COLO829 (cell line): ENCODE data around the gene AP4M1.

ENCODE experiments used
- DNase-seq: peaks from one replicate; pipeline ENCODE4 v3.0.0; 2012; ENCODE audit warnings: low spot score

The AP4M1 gene

DNA sequence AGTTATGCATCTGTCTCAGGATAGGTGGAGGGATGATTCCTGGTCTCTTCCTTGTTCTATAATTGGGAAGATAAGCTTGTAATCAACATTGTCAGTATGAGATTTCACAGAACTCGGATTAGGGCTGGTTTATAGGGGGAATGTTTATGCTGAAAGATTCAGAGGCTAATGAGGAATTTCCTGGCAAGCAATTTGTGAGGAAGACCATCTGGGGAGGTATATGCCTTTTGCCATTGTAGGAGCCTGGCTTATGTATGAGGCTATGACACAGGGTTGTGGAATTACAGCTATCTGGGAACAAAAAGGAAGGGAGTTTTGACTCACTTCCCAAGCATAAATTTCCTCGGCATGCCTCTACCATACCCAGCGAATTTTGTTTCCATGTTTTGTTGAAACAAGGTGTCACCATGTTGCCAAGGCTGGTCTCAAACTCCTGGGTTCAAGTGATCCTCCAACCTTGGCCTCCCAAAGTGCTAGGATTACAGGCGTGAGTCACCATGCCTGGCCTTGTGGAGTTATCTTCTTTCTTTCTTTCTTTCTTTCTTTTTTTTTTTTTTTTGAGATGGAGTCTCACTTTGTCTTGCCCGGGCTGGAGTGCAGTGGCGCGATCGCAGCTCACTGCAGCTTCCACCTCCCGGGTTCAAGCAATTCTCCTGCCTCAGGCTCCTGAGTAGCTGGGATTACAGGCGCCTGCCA lies 14.2 kb upstream of the AP4M1 start:
- no peak for DNase-seq

DNA sequence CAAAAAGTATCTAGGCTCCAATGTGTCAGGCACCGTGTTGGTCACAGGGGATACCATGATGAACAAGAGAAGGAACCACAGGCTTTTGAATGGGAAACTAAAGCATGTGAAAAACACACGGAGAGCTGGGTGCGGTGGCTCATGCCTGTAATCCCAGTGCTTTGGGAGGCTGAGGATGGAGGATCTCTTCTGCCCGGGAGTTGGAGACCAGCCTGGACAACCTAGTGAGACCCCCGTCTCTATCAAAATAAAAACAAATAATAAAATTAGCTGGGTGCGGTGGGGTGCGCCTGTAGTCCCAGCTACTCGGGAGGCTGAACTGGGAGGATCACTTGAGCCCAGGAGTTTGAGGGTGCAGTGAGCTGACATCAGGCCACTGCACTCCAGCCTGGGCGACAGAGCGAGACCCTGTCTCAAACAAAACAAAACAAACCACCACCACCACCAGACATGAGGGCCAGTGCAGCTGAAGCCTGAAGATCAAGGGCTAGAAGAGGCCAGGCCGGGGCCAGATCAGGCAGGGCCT lies 13.3 kb upstream of the AP4M1 start:
- DNase-seq, result no peak

DNA sequence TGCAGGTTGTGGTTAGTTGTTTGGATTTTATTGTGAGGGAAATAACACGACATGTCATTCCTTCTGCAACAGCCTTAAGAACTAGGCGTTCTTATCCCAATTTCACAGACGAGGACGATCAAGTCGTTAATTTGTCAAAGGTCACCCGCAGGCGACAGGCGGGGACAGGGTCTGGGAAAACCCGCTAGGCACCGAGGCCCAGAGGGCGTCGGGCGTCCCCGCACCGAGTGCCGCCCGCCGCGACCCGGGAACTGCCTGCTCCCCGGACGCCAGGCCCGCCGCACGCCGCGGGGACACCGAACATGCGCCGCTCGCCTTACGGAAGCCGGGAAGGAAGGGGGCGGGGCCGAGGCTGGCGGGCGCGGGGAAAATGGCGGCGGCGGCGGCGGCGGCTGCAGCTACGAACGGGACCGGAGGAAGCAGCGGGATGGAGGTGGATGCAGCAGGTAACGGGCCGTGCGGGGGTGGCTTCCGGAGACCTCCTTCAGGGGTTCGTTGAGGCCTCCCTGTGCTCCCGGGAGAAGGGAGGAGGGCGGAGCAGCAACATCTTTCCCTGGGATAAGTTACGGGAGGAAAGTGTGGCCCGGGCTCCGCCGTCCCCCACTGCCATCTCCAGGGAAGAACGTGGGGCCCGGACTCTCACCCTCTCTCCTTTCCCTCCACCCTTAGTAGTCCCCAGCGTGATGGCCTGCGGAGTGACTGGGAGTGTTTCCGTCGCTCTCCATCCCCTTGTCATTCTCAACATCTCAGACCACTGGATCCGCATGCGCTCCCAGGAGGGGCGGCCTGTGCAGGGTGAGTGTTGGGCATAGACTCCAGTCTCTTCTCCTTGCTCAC lies 12.6 kb upstream of the AP4M1 start, which contains the start of gene COPS6:
Gene COPS6, plus strand, starts transcription at position 349 of the 837 bp plus-strand sequence. Its CDS starts 22 bp downstream, at position 371.
- DNase-seq, result peak; percentile 81

DNA sequence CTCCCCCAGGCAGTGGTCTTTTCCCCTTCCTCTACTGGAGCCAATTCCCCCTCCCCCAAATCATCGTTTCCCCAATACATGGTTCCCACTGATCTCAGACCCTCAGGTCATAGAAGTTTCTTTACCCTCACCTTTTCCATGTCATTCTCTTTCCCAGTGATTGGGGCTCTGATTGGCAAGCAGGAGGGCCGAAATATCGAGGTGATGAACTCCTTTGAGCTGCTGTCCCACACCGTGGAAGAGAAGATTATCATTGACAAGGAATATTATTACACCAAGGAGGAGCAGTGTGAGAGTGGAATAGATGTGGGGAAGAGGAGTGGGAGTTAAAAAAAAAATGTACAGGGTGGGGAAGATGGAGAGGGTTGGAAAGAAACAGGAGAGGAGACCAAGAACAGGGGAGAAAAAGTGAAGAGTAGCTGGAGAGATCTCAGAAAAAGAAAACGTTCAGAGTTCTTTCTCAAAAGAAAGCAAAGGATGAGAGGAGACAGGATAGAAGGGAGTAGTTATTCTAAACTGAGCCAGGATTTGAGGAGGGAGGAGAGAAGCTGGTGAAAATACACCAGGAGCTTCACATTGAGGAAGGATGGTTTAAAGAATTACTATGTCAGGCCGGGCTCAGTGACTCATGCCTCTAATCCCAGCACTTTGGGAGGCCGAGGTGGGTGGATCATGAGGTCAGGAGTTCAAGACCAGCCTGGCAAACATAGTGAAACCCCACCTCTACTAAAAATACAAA lies 11.8 kb upstream of the AP4M1 start:
- no peak for DNase-seq

DNA sequence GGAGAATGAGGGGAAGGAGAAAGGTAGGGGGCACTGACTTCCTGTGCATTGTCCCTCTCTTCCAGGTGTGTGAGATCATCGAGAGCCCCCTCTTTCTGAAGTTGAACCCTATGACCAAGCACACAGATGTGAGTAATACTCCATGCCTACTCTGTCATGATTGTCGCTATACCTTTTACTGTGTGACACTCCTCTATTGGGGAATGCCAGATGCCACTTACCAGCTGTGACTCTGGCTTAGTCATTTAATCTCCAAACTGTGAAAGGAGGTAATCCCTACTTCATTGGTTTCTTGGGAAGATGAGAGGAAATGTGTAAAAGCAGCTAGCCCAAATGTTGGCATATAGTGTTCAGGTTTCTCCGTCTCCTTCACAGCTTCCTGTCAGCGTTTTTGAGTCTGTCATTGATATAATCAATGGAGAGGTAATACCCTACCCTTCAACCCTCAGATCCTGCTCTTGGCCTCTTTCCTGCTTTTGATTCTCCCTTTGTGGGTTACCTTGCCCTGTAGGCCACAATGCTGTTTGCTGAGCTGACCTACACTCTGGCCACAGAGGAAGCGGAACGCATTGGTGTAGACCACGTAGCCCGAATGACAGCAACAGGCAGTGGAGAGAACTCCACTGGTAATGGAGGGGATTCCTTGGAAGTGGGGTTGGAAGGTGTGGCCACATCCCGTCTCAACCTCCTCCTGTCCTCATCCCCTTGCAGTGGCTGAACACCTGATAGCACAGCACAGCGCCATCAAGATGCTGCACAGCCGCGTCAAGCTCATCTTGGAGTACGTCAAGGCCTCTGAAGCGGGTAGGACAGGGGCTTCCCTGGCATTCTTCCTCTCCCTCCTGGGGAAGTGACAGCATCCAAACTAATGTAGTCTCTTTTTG lies 10.7 kb upstream of the AP4M1 start:
- no peak for DNase-seq

DNA sequence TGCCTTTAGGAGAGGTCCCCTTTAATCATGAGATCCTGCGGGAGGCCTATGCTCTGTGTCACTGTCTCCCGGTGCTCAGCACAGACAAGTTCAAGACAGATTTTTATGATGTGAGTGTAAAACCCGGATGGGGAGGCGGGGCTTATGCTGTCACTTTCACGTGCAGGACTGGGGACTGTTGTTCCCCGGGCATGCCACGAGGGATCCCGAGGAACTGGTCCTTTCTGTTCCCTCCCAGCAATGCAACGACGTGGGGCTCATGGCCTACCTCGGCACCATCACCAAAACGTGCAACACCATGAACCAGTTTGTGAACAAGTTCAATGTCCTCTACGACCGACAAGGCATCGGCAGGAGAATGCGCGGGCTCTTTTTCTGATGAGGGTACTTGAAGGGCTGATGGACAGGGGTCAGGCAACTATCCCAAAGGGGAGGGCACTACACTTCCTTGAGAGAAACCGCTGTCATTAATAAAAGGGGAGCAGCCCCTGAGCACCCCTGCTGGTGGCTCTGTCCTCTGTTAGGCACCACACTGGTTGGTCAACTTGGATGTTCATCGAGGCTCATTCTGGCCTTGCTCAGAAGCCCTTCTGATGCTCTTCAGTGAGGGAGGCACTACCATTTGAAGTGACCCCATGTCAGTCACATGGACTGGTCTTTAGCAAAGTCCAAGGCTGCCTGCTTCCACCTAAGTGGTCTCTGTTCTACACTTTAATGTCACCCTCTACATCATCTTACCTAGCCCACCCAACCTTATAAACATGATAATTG lies 9.8 kb upstream of the AP4M1 start:
- no peak for DNase-seq

DNA sequence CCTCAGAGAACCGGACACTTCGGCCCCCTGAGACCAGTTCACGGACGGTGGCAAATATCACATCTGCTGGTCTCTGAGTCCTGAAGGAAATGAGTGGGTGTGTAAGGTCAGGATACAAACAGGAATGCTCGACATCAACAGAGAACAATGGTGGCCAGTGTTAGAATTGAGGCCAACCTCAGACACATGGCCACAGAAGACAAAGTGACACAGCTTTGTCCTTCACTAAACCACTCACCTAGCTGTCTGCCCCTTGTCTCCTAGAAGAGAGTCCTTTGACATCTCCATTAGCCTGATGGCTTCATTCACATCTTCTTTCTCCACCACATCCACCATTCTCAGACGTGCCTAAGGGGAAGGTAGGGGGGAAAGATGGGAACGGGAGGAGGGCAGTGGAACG lies 8.4 kb upstream of the AP4M1 start:
- DNase-seq, result peak; percentile 75

DNA sequence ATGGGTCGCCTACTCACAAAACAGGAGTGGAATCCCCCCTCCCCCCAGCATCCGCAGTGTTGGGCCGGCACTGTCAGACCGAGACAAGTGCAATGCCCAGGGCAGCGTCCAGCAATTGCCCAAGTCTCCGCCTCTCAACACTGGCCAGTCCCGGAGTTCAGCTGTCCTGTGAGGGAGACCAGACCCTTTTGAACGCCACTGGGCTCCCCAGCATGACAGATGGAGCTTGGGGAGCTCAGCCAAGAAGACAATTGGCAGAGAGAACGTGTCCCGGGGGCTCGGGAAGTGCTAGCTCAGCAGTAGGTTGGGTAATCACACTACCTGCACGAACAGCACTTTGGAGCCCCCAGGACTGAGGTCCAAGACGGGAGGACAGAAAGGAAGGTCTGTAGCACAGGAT lies 7.9 kb upstream of the AP4M1 start:
- no peak for DNase-seq

DNA sequence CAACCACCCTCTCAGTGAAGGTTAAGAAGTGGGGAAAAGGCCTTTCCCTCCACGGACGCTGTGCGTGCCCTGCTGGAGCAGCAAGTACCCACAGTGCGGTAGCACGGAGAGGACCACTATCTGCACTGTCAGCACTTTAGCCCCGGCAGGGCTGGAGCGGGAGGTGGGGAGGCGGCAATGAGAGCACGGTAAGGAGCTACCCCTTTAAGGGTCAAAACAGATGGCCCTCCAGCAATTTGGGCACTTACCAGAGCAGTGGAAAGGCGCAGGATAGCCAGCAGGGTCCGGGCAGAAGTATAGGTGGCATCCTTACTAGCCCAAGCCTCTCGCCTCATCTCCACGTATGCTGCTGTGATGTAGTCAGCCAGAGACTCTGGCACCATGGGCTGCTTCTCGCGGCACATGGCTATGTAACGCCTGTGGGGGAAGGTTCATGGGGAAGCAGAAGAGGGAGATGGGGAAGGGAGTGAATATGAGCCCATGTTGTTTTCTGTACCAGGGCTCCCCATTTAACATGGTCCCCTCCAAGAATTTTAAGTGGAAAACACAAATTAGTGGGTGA lies 7.4 kb upstream of the AP4M1 start:
- no peak for DNase-seq

DNA sequence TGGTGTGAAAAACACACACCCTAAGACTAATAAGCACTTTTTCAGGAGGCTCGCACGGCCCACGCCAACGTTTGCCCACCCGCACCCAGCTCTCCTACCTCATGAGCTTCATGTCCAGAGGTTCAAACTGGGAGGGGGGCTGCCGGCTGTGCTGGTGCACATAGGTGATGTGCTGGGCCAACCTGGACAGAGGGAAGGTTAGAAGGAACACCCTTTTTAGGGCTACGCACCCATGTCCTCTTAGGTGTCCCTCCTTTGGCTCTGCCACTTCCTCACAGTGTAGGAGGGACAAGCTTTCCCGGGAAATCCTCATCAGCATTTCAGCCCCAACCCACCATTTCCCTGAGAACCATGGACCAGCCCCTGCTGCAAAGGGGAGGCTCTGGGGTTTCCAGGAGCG lies 6.2 kb upstream of the AP4M1 start:
- no peak for DNase-seq

DNA sequence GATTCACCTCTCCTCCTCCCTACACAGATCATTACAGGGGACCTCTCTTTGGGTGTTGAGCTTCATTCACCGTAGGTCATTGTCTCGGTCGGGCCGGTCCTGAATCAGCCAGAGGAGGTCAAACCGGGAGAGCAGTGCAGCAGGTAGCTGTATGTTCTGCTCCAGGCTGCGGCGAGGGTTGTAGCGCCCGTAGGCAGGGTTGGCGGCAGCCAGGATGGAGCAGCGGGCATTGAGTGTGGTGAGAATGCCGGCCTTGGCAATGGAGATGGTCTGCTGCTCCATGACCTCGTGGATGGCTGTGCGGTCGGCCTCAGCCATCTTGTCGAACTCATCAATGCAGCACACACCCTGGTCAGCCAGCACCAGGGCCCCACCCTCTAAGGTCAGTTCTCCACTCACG lies 5.7 kb upstream of the AP4M1 start:
- no peak for DNase-seq

DNA sequence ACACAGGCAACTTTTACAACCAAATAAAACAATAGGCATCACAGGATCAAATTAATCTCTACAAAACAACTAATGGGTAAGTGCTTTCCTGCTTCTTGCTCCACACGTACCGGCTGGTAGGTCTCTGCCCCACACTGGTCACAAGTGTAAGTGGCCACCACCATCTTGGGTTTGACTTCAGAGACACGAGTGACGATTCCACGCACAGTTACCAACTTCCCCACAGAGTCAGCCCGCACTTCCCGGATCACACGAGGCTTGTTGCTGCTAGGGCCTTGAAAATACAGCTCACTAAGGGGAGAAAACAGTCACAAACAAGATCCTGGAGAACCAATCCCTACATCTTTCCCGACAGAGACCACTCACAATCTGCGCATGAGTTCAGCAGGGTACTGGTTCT lies 2.5 kb upstream of the AP4M1 start:
- no peak for DNase-seq

DNA sequence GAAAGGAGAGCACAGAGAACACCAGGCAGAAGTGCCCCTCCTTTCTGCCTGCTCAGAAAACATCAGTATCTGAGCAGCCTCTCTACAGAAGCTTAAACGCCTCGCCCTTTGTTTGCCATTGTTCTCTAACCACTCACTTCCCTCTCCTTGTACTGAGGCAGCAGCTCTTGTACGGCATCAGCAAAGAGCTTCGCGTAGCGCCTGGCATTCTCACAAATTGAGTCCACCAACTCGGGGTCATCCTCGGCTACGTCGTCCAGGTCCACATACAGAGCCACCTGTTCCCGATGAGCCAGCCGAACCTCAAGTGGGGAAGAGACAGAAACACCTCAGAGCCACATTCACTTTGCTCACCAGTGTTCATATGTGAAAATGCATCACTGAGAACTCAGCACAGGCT lies 2.0 kb upstream of the AP4M1 start:
- DNase-seq, result no peak

DNA sequence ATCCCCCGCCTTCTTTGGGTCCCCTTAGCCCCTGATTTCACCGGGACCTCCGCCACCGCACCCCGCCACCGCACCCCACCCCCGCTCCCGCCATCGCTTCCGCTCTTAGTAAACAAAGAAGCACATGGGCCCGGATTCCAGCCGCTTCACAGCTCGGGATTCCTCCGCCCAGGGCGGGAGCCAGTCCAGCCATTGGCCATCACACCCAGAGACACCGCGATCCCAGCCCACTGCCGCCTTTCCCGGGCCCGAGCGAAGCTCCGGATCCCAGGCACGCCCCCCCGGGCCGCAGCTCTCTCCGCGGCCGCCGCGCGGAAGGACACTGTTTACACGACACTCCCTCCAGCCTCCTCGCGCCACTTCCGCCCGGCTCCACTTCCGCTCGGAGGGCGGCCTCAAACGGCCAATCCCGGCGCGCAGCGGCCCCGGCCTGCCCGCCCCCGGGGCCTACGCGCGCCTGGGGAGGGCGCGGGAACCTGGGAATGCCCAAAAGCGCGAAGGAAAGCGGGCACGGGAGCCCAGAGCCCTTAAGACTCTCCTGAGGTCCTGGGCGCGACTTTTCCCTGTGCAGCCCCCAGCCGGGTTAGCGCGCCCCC lies 925 bp upstream of the AP4M1 start:
- DNase-seq, result peak; percentile 96

DNA sequence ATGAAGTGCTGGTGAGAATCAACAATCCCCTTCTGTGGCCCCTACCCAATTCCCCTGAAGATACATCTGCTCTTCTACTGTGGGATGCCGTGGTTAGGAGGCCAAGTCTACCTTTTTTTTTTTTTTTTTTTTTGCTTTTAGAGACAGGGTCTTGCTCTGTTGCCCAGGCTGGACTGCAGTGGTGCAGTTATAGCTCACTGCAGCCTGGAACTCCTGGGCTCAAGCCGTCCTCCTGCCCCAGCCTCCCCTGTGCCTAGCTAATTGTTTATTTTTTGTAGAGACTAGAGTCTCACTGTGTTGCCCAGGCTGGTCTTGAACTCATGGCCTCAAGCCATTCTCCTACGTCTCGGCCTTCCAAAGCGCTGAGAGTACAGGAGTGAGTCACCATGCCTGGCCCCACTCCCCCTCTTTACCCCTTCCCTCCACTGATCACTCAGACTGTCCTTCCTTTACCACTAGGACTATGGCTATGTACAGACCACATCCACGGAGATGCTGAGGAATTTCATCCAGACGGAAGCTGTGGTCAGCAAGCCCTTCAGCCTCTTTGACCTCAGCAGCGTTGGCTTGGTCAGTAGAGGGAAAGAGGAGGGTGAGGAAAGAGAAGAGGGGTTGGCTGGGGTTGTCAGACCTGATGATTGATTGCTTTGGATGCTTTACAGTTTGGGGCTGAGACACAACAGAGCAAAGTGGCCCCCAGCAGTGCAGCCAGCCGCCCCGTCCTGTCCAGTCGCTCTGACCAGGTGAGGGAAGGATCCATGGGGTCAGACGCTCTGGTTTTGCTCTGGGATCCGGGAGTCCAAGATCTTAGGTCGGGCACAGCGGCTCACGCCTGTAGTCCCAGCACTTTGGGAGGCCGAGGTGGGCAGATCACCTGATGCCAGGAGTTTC lies 1.8 kb downstream of the AP4M1 start:
- no peak for DNase-seq

DNA sequence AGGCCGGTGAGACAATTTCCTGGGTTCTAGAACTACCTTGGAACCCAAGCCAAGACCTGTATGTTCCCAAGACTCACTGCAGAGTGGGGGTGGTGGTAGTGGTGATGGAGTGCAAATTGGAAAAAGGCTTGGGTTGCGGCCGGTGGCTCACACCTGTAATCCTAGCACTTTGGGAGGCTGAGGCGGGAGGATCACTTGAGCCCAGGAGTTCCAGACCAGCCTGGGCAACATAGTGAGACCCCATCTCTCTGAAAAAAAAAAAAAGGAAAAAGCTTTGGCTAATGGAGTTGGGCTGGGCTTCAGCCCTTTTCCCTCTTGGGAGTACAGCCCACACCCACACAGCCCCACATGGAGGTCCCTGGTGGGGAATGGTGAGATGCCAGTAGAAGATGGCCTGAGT lies 4.1 kb downstream of the AP4M1 start:
- no peak for DNase-seq

DNA sequence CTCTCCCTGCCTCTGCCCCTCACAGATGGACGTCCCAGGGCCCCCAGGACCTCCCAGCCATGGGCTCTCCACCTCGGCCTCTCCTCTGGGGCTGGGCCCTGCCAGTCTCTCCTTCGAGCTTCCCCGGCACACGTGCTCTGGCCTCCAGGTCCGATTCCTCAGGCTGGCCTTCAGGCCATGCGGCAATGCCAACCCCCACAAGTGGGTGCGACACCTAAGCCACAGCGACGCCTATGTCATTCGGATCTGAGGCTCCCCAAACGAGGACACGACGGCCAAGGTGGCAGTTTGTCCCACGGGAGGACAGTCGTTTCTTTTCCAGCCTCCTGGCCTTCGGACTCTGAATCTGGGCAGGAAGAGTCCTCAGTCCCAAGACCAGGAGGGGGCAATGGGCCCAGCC lies 5.2 kb downstream of the AP4M1 start:
- no peak for DNase-seq

DNA sequence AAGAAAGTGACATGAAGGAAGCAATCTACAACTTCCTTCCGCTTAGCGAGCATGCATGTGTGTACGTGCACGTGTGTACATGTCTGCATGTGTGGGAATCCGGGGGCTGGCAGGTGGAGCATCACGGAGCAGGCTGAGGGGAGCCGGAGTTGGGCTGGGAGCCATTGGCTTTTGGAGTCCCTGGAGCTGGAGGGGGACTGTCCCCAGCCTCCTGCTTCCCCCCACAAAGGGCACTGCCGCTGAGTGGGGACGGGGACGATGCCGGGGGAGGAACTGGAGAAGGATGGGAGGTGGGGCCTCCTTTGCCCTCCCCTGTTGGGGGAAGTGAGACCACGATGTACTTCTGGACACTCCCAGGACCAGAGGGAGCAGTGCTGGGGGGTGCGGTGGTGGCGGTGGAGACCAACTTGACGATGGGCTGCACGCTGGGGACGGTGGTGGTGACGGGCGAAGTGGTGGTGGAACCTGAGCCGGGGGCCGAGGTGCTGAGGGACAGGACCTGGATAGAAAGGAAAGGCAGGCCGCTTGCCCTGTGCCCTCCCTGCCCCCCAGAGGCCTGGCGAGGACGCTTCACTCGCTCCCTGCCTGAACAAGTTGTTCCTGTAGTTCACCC lies 5.8 kb downstream of the AP4M1 start:
- DNase-seq, result no peak

DNA sequence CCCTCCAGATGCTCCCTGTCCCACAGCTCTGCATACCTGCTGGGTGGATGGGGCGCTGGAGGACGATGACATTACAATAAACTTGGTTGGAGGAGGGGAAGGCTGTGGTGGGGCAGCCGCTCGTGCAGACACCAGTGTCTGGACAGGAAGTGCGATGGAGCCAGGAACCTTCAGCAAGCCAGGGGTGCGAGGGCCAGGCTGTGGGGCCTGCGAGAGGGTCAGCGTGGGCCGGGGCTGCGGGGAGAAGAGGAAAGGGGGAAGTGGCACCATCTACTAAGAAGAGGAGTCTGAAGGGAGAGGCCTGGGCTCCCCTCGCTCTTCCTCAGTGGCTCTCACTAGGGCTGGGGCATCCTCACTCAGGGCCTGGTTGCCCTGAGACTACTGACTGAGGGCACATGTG lies 6.4 kb downstream of the AP4M1 start:
- no peak for DNase-seq
